Muscle layer of duodenum (tissue), 2 donors: ENCODE results near the gene TMEM127.

Experiments used
- H3K27ac ChIP-seq: one replicate; pipeline ENCODE4 v1.7.0; 2013; ENCODE audit warnings: mild to moderate bottlenecking, low read length
- H3K27me3 ChIP-seq: one replicate; pipeline ENCODE4 v1.7.0; 2013; ENCODE audit warnings: low read depth, mild to moderate bottlenecking, control low read depth, low read length
- H3K36me3 ChIP-seq, 2 donors: one replicate each; pipeline ENCODE4 v1.7.0; 2013; ENCODE audit warnings: low read length in 2 of 2, control low read depth in 1 of 2, mild to moderate bottlenecking in 1 of 2; ENCODE audit not compliant: insufficient read depth in 2 of 2, control insufficient read depth in 1 of 2
- H3K4me1 ChIP-seq, 2 donors: one replicate each; pipeline ENCODE4 v1.7.0; 2013; ENCODE audit warnings: low read length in 2 of 2, mild to moderate bottlenecking in 2 of 2, control low read depth in 1 of 2, moderate library complexity in 1 of 2; ENCODE audit not compliant: insufficient read depth in 2 of 2, control insufficient read depth in 1 of 2
- H3K4me3 ChIP-seq, 2 donors: one replicate each; pipeline ENCODE4 v1.7.0; 2013; ENCODE audit warnings: low read length in 2 of 2, low read depth in 1 of 2, mild to moderate bottlenecking in 1 of 2
- H3K9me3 ChIP-seq, 2 donors: one replicate each; pipeline ENCODE4 v1.7.0; 2013; ENCODE audit warnings: low read length in 2 of 2, control low read depth in 1 of 2, mild to moderate bottlenecking in 1 of 2; ENCODE audit not compliant: control insufficient read depth in 1 of 2
- donor health status: healthy.

Gene TMEM127

DNA sequence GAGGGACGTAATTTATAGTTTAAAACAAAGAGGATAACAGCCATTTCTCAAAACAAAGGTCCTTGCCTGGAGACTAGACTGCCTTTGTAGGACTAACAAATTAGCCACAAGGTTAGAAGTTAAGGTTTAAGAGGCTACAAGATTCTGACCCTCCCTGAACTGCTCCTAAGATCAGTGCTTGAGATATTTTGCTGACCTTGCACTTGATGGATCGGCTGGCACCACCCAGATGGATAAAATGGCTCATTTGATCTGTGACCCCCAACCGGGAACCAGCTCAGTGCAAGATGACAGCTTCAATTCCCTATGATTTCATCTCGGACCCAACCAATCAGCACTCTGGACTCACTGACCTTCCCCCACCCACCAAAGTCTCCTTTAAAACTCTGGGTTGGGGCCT, 53.5 kb downstream of the TMEM127 start:
- H3K4me3 ChIP-seq = no peak overlapping the region
- H3K27ac ChIP-seq = no peak overlapping the region
- peaks cover 3 to 16% of the 10 kb centered on the region in 2 donors for H3K4me1 ChIP-seq
- no peaks in the 10 kb centered on the region for H3K9me3 ChIP-seq
- no peaks in the 10 kb centered on the region for H3K27me3 ChIP-seq
- peaks cover 0 to 4% of the 10 kb centered on the region in 2 donors for H3K36me3 ChIP-seq

DNA sequence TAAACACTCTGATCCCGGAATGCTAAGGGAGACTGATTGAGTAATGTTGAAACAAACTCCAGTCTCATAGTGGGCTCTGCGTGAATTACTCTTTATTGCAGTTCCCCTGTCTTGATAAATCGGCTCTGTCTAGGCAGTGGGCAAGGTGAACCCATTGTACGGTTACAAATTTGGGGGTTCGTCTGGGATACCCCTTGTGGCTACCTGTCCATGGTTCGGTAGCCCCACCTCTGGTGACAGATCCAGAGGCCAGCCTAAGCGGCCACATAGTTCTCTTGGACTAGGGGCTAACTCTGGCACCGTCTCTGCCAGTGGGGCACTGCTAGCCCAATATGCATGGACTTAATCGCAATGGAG, 56.1 kb downstream of the TMEM127 start:
- H3K9me3 ChIP-seq = no peaks in the 10 kb centered on the region
- peak overlapping the region; percentile 93 to 96 for H3K4me3 ChIP-seq
- H3K27me3 ChIP-seq = no peaks in the 10 kb centered on the region
- H3K36me3 ChIP-seq = peaks cover 0 to 4% of the 10 kb centered on the region in 2 donors
- peak overlapping the region; percentile 63 for H3K27ac ChIP-seq
- H3K4me1 ChIP-seq = peaks cover 17 to 40% of the 10 kb centered on the region in 2 donors

DNA sequence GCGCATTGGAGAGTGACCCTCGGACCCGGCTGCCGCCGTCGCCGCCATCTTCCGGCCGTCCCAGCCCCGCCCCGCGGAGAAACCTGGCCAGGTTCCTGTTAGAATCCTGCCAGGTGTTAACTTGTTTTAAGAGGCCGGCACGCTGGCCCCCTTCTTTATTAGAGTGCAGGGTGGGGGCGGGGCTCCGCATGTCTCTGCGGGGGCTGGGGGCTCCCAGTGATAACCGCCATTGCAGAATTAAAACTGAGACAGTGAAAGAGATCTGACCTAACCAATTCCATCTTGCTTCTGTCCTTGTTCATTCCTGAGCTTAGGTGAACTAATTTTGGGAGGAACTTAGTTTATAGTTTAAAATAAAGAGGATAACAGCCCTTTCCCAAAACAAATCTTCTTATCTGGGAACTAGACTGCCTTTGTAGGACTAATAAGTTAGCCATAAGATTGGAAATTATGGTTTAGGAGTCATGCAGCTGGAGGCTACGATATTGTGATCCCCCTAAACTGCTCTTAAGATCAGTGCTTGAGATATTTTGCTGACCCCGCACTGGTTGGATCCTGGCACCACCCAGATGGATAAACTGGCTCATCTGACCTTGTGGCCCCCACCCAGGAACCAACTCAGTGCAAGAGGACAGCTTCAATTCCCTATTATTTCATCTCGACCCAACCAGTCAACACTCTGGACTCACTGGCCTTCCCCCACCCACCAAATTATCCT, 56.6 kb downstream of the TMEM127 start:
- Histone ChIP-seq H3K9me3 (no peaks in the 10 kb centered on the region), H3K36me3 (peaks cover 0 to 4% of the 10 kb centered on the region in 2 donors), H3K4me3 (peak overlapping the region; percentile 93 to 96), H3K27ac (peak overlapping the region; percentile 63), H3K4me1 (peaks cover 17 to 46% of the 10 kb centered on the region in 2 donors), H3K27me3 (no peaks in the 10 kb centered on the region)

DNA sequence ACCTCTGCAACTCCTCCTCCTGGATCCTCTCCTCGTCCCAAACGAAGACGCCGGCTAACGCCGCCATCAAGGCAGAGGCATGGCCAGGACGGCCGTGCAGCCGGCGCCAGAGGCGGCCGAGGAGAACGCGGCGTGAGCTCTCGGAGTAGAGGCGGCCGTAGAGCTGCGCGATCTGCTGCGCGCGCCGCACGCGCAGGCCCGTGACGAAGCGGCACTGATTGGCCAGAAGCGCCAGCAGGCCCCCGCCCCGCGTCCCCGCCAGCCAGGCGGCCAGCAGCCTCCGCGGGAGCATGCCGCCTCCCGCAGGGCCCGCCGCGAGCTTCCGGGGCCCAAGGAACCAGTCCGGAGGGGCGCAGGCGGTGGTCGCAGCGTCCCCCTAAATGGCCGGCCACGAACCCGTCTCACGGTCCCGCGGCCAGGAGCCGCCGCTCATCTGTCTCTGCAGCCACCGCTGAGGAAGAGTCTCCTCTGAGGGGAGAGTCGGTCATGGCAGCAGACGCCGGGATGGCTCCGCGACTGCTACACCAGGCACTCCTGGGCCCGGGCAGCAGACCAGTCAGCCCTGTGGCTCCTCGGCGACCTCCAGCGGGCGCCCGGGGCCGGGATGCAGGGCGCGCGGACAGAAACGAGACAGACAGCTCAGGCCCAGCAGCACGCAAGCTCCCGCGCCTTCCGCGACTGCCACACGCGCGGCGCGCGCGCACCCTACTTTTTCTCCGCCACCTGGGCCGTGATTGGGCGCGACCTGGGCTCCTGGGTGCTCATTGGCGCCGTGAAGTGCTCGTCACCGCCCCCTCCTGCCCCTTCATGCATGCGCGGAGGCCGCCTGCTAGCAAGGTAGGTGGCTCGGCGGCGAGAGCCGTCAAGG, 57.4 kb downstream of the TMEM127 start, which contains the start of gene STARD7:
STARD7 (minus strand) TSS at position 685 of the 868 bp plus-strand sequence; CDS start at position 292, 393 bp downstream.
- Histone ChIP-seq H3K27ac (peak within 1 kb of the TSS; percentile 88), H3K36me3 (peaks cover 0 to 4% of the 10 kb centered on the region in 2 donors), H3K9me3 (no peaks in the 10 kb centered on the region), H3K27me3 (no peaks in the 10 kb centered on the region), H3K4me1 (peaks cover 17 to 52% of the 10 kb centered on the region in 2 donors), H3K4me3 (peak within 1 kb of the TSS; percentile 93 to 96)

DNA sequence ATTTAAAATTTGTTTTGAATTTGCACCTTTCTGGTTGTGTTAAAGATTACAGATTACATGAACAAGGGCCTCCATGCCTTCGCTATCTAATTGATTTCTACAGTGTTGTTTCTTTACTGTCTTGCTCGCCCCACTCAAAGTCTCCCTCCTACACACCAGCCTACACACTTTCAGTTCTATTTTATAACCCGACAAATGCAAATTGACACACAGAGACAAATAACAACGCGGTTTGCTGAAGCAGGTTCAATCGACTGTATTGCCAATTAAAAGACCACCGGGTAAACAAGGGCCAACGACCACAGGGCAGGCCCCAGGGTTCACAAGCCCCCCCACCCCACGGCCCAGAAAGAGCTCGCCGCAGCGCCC, 58.0 kb downstream of the TMEM127 start:
- Histone ChIP-seq H3K27me3 (no peaks in the 10 kb centered on the region), H3K4me1 (peaks cover 21 to 58% of the 10 kb centered on the region in 2 donors), H3K9me3 (no peaks in the 10 kb centered on the region), H3K4me3 (peak overlapping the region; percentile 93 to 96), H3K36me3 (peaks cover 0 to 4% of the 10 kb centered on the region in 2 donors), H3K27ac (peak overlapping the region; percentile 88)

DNA sequence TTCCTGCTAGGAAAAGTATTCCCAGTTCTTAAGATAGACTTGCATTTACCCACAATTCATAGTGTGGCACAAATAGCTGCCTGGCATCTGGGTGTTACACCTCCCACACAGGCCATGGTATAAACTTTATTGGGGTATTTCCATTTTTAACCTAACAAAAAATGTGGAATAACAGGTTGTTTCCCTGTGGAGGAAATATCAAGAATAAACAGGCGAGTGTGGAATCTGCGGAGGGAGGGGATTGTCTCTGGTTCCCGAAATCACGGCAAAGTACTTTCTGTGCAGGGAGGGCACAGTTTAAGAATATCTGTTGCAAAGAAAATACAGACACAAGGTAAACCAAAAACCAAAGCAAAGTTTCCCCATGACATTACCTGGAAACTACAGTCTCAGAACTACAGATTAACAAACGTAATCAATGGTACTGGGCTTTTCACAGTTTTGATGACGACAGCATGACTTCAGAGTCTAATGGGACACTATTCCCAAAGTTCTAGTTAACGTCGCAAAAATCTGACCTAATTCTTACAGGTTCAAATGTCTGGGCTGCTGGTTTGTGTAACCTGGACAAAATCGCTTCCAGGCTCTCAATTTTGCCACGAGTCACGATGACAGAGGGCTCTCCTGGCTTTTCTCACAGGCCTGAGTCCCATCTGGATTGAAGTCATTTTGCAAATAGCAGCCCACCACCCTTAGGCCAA, 58.6 kb downstream of the TMEM127 start:
- Histone ChIP-seq H3K9me3 (no peaks in the 10 kb centered on the region), H3K36me3 (peaks cover 0 to 4% of the 10 kb centered on the region in 2 donors), H3K4me3 (peak overlapping the region; percentile 93 to 96), H3K27ac (peak overlapping the region; percentile 88), H3K27me3 (no peaks in the 10 kb centered on the region), H3K4me1 (peaks cover 23 to 64% of the 10 kb centered on the region in 2 donors)

DNA sequence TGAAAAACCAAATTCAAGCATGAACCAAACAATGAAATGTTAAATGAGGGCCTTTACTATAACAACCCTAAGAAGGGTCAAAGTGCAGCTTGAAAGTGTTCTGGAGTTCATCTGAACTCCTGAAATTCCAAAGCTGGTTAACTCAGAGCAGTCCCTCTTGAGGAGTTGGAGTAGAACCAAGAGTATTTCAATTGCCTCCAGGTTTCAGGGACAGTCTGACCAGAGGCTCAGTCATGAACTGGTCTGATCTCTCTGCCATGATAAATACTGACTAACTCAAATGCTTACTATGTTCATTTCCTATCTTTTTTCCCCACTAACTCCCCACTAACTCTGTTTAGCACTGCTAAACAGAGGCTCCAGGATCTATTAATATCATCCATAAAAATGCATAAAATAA, 59.9 kb downstream of the TMEM127 start:
- no peaks in the 10 kb centered on the region for H3K27me3 ChIP-seq
- H3K4me1 ChIP-seq = peaks cover 27 to 74% of the 10 kb centered on the region in 2 donors
- H3K27ac ChIP-seq = peak overlapping the region; percentile 6
- peaks cover 0 to 4% of the 10 kb centered on the region in 2 donors for H3K36me3 ChIP-seq
- peak overlapping the region in 1 of 2 donors; percentile 9 for H3K4me3 ChIP-seq
- H3K9me3 ChIP-seq = no peaks in the 10 kb centered on the region

DNA sequence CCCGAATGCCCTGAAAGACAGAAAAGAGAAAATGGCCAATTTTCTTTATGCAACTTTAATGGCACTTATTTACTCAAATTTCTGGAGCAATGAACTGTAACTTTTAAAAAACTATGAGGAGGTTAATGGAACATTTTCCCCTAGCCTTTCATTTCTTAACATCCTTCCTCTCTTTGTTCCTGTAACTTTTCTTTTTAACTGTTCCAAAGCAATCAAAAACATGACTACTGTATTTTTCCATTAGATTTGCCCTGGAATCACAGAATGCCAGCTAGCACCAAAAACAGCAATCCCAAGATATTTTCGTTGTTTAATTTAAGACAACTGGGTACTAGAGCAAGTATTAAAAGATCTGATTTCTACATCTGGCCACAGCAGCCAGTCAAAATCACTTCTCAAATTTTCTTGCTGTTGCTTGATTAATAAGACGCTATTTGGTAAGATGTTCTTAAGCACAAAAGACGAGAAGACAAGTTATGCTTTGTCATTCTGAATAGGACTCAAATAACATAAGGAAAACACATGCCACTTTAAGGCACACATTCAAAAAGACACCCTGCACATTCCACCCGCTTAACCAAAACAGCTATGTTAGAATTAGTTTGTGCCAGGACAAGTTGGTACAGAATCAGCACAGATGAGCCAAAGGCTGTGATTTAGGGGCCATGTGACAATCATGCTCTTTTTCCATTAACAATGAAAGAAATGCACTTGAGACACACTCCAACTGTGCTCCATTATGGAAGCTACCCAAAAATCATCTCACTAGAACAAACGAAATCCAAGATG, 60.8 kb downstream of the TMEM127 start:
- Histone ChIP-seq H3K27ac (peak overlapping the region; percentile 21), H3K4me3 (peak overlapping the region in 1 of 2 donors; percentile 33), H3K4me1 (peaks cover 27 to 71% of the 10 kb centered on the region in 2 donors), H3K27me3 (no peaks in the 10 kb centered on the region), H3K36me3 (peaks cover 0 to 4% of the 10 kb centered on the region in 2 donors), H3K9me3 (no peaks in the 10 kb centered on the region)

DNA sequence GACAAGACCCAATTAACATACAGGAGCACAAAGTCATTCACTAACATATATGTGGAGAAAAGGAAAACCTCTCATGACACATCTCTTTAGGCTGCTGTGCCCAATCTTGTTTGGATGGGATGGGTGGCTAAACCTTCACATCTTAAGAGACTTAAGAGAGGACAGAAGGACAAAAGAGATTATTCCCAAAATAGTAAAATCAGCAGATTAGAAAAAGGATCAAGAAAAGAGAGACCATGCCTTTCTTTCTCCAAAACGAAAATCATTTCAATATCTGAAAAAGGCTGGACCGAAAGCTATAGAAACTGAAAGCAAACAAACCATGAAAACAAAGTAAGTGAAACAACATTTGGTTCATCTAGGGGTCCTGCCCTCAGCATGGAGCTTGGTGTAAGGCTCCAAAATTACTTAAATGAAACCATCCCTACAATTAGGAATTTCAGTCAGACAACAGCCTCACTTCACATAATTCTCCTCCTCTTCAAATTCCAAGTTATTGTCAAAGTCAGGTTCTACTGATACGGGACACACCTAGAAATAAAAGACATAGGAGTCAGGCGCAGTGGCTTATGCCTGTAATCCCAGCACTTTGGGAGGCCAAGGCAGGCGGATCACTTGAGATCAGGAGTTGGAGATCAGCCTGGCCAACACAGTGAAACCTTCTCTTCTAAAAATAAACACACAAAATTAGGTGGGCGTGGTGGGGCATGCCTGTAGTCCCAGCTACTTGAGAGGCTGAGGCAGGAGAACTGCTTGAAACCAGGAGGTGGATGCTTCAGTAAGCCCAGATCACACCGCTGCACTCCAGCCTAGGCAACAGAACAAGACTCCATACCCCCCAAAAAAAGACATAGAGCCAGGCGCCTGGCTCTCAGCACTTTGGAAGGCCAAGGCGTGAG, 62.4 kb downstream of the TMEM127 start:
- Histone ChIP-seq H3K4me3 (no peak overlapping the region), H3K27ac (peak overlapping the region; percentile 49)

More for the DNA sequence above, 62.4 kb downstream of the TMEM127 start:
- no peaks in the 10 kb centered on the region for H3K27me3 ChIP-seq
- H3K4me1 ChIP-seq = peaks cover 24 to 74% of the 10 kb centered on the region in 2 donors
- no peaks in the 10 kb centered on the region for H3K9me3 ChIP-seq
- H3K36me3 ChIP-seq = peaks cover 0 to 4% of the 10 kb centered on the region in 2 donors
